SKM-1 treated with dmso at 0.1 percent for 144 hours (cell line): ENCODE data around the gene LRRC8B.
"Not testable (repeated sequence)": the region's sequence is repeated elsewhere in the genome, so short reads cannot be mapped to it uniquely, and the experiment has no call there.

Experiments
- DNase-seq: peaks from one replicate; lab custom pipeline; 2025; ENCODE audit not compliant: unreplicated experiment; lab: John Stamatoyannopoulos, UW

The LRRC8B gene

DNA sequence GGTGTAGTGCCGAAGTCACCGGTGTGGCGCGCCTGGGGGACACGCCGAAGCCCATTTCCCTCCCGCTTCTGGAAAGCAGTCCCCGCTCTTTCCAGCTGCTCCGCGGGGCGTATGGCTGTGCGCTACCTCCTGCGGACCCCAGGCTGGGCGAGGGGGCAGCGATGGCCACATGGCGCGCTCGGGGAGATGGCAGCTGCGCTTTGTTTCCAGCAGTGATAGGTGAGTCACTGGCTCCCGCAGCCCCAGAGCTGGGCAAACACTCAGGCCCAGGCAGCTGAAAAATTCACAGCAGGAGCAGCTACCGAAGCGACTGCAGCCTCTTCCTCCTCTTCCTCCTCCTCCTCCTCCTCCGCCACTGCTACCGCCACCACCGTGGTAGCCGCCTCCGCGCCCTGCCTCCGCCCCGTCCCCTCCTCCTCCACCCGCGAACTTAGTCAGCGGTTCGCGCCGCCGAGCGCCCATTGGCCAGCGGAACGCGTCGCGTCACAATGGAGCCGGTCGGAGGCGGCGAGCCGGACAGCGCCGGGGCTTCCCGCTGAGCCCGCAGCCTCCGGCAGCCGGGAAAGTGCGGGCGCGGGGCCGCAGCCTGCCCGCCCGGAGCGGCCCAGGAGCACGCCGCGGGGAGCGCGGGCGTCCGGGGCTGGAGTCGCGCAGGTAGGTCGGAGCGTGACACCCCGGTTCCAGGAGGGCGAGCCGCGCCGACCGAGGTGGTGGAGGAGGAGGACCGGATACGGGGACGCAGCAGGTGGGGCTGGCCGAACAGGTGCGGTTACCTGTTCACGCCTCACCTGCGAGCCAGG is at the start of gene LRRC8B:
LRRC8B (plus strand) TSS at position 461 of the 800 bp plus-strand sequence. CDS start 57,822 bp downstream, outside the sequence.
- peak; percentile 88 for DNase-seq

DNA sequence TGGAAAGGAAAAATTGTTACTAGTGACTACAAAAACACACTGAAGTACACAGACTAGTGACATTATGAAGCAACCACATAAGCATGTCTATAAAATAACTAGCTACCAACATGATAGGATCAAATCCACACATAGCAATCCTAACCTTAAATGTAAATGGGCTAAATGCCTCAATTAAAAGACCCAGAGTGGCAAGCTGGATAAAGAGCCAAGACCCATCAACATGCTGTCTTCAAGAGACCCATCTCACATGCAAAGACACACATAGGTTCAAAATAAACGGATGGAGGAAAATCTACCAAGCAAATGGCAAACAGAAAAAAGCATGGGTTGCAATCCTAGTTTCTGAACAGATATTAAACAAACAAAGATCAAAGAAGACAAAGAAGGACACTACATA is 49.4 kb upstream of the LRRC8B start:
- DNase-seq: no peak

- DNase-seq: no peak
These were observed 48.6 kb upstream of the LRRC8B start for GRCh38 chr1:89476072-89476471.

DNA sequence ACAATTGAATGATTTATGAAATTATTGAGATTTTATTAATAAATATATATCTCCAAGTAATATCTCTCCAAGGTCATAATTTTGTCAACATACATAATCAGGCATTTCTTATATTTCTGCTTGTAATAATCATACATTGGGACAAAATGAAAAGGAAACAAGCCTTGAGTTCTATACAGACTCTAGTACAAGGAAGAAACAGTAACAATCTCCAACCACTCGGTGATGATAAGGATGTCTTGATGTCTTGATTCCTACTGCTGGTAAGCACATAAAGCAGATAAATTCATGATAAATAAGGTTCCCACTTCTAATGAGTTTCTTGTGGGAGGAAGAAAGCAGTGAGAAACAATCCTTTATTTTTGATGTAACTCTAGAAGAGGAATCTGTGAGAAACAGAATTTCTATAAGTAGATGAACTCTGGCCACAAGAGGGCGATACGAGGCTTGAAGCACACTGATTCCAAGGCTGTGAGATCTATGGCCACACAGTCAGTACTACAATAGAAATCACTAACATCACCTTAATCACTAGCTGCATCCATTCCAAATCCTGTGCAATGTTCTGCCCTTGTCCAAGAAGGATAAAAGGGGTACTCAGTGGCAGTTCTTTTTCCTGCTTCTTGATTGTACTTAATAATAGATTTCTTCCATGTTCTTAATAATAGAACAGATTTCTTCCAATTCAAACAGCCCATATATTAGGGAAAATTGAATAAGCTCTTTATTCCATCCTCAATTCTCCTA is 41.4 kb upstream of the LRRC8B start:
- peak; percentile 84 for DNase-seq

GRCh38 chr1:89483757-89484077 is 40.9 kb upstream of the LRRC8B start:
- no peak for DNase-seq

- peak; percentile 80 for DNase-seq
These were observed 40.3 kb upstream of the LRRC8B start for GRCh38 chr1:89484092-89485038.

GRCh38 chr1:89487972-89488371 is 36.7 kb upstream of the LRRC8B start:
- DNase-seq: no peak

GRCh38 chr1:89489047-89489729 is 35.4 kb upstream of the LRRC8B start:
- peak; percentile 88 for DNase-seq

DNA sequence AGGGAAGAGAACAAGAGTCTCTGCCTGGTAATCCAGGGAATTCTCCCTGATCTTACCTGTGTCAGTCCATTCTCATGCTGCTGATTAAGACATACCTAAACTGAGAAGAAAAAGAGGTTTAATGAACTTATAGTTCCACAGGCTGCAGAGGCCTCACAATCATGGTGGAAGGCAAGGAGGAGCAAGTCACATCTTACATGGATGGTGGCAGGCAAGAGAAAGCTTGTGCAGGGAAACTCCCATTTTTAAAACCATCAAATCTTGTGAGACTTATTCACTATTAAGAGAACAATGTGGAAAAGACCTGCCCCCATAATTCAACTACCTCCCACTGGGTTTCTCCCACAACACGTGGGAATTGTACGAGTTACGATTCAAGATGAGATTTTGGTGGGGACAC is 34.2 kb upstream of the LRRC8B start:
- no peak for DNase-seq

DNA sequence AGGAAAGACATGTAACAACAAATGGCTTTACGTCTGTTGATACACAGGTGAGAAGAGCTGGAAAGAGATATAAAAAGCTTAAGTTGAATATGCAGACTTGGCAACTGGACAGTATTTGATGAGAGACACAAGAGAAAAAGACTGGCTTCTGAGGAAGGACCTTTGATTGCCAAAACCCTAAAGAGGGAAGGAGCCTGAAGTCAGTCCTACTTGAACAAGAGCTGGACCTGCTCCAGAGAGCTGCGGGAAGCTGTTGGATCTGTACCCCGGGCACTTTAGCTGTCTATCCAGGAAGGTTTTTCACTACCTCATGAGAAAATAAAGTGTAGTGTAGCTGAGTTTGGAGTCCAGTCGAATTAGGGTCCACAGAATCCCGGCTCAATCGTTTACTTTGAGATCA is 25.3 kb upstream of the LRRC8B start:
- DNase-seq: no peak

- no peak for DNase-seq
These were observed 22.6 kb upstream of the LRRC8B start for GRCh38 chr1:89502042-89502441.

DNA sequence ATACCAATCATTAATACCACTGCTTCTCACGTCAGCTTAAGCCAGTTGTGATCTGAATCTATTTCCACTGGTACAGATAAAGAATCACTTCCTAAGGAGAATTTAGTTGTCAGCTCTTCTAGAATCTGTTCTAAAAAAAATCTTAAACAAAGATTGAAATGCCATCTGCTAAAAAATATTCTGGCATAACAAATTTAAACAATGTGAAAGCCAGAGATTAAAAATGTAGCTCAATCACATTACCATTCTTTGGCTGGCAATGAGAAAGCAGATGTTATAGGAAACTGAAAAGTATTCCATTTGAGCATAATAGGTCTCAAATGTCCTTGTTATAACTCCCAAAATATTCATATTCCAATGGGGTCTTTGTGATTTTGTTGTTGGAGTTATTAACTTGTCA is 21.7 kb upstream of the LRRC8B start:
- DNase-seq: no peak

GRCh38 chr1:89503690-89504089 is 20.9 kb upstream of the LRRC8B start:
- DNase-seq: no peak

GRCh38 chr1:89510061-89510460 is 14.6 kb upstream of the LRRC8B start:
- not testable (repeated sequence) for DNase-seq

- DNase-seq: peak; percentile 4
These were observed 11.5 kb upstream of the LRRC8B start for GRCh38 chr1:89512996-89513720.

DNA sequence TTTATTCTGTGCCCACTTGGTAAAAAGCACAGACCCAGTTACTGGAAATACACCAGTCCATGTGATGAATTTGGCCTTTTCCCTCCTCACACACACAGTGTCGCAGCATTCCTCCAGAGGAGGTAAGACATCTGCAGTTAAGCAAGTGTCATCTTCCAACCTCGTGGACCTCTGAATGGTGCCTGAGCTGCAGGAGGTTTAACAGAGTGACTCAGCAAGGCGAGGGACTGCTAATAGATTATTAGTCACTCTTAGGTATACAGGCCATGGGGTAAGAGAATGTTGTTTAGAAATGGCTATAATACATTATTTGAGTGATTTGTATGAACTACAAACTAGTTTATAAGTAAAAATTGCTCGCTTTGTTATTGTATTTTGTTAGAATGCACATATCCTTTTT is 8.6 kb upstream of the LRRC8B start:
- DNase-seq: no peak

- no peak for DNase-seq
These were observed 6.4 kb upstream of the LRRC8B start for GRCh38 chr1:89518221-89518631.

GRCh38 chr1:89519779-89520358 is 4.8 kb upstream of the LRRC8B start:
- peak; percentile 70 for DNase-seq

GRCh38 chr1:89521977-89522376 is 2.7 kb upstream of the LRRC8B start:
- DNase-seq: not testable (repeated sequence)
